Endothelial cell of umbilical vein (primary cell): ENCODE results near the gene LRFN2. TPM values are rescaled to one million over a fixed set of nuclear protein-coding genes. Genes with fewer than 3 reads are reported as not detected.

Experiments used
- BruUV-seq: library from RNA; stranded (reverse); fragments of 400-500 nt; replicated peaks from 2 replicates; lab custom pipeline; 2021; lab: Mats Ljungman, UMichigan
- CTCF ChIA-PET: fragments of 300-600, 350-600 bp; sonication (Branson Sonifier 250); formaldehyde crosslinking; loops from one replicate; lab custom pipeline; 2021; ENCODE audit warnings: antibody characterized with exemption, inconsistent platforms; lab: Charles Lee
- POLR2A ChIA-PET: fragments of 300-600, 350-600 bp; sonication (Branson Sonifier 250); formaldehyde crosslinking; loops from one replicate; lab custom pipeline; 2021; ENCODE audit warnings: antibody characterized with exemption, inconsistent platforms; lab: Charles Lee
- DNase-seq: peaks from one replicate; pipeline ENCODE4 v3.0.0-alpha.2; 2011; ENCODE audit warnings: low read depth, low spot score
- FAIRE-seq: peaks from 2 replicates; lab custom pipeline; 2011; peaks lifted over from hg19 to GRCh38; lab: Jason Lieb, UNC
- H2AFZ ChIP-seq: 2 replicates; pipeline ENCODE4 v1.6.0; 2012; ENCODE audit warnings: low read depth, low read length, control low read depth, inconsistent platforms
- H3K27ac ChIP-seq: 2 replicates; pipeline ENCODE4 v1.5.1; 2011; ENCODE audit warnings: low read depth, mild to moderate bottlenecking, control low read depth, low read length, moderate library complexity; ENCODE audit not compliant: insufficient read depth
- H3K27me3 ChIP-seq, 2 experiments: 2 replicates each; pipeline versions ENCODE4 v1.6.0 to v1.6.1; 2011; ENCODE audit warnings: low read length in 2 of 2, mixed read lengths in 1 of 2; ENCODE audit not compliant: control insufficient read depth in 2 of 2, insufficient read depth in 2 of 2
- H3K36me3 ChIP-seq, 2 experiments: 2 replicates in 1 of 2; 3 replicates in 1 of 2; pipeline ENCODE4 v1.5.1; 2011; ENCODE audit warnings: low read length in 2 of 2, mild to moderate bottlenecking in 1 of 2, moderate library complexity in 1 of 2; ENCODE audit not compliant: control insufficient read depth in 2 of 2, insufficient read depth in 2 of 2; ENCODE audit errors: extremely low read depth in 1 of 2
- H3K4me1 ChIP-seq: 3 replicates; pipeline ENCODE4 v1.5.1; 2011; ENCODE audit warnings: mild to moderate bottlenecking, low read length; ENCODE audit not compliant: control insufficient read depth, insufficient read depth; ENCODE audit errors: extremely low read depth
- H3K4me2 ChIP-seq: 2 replicates; pipeline ENCODE4 v1.6.1; 2011; ENCODE audit warnings: low read length, control low read depth, mixed read lengths; ENCODE audit not compliant: insufficient read depth
- H3K4me3 ChIP-seq, 3 experiments: fragments of 200-600 bp in 1 of 3; sonication (generic), shearing (Covaris generic) in 1 of 3; replicated peaks in 1 of 3; 2 replicates each; pipeline ENCODE4 v1.5.1; 2011 to 2016; ENCODE audit warnings: control low read depth in 3 of 3, low read length in 3 of 3, mild to moderate bottlenecking in 2 of 3, inconsistent platforms in 1 of 3, low read depth in 1 of 3, moderate library complexity in 1 of 3; ENCODE audit not compliant: insufficient read depth in 1 of 3
- H3K79me2 ChIP-seq: 2 replicates; pipeline ENCODE4 v1.6.0; 2012; ENCODE audit warnings: low read length, inconsistent platforms; ENCODE audit not compliant: control insufficient read depth, insufficient read depth
- H3K9ac ChIP-seq: replicated peaks from 2 replicates; pipeline ENCODE3; 2011; ENCODE audit warnings: low read length, control low read depth; ENCODE audit not compliant: insufficient read depth; ENCODE audit errors: extremely low read depth
- H3K9me1 ChIP-seq: replicated peaks from 3 replicates; pipeline ENCODE4 v1.6.0; 2011; ENCODE audit warnings: mild to moderate bottlenecking, low read length; ENCODE audit not compliant: control insufficient read depth, insufficient read depth; ENCODE audit errors: extremely low read depth
- H3K9me3 ChIP-seq: replicated peaks from 2 replicates; pipeline ENCODE4 v1.5.1; 2012; ENCODE audit warnings: low read length, inconsistent platforms; ENCODE audit not compliant: control insufficient read depth, insufficient read depth
- H4K20me1 ChIP-seq: replicated peaks from 2 replicates; pipeline ENCODE3; 2011; ENCODE audit warnings: mild to moderate bottlenecking, low read length; ENCODE audit not compliant: control insufficient read depth, insufficient read depth; ENCODE audit errors: extremely low read depth
- CTCF ChIP-seq, 2 donors: IDR thresholded peaks; 1 replicate in 1 of 2; 2 replicates in 1 of 2; pipeline ENCODE4 v1.5.1; 2011; ENCODE audit warnings: low read length in 2 of 2, mild to moderate bottlenecking in 2 of 2, moderate library complexity in 2 of 2, control low read depth in 1 of 2, inconsistent platforms in 1 of 2, low read depth in 1 of 2; ENCODE audit not compliant: insufficient read depth in 1 of 2; ENCODE audit errors: extremely low read depth in 1 of 2
- EZH2 ChIP-seq: IDR thresholded peaks from 2 replicates; pipeline ENCODE4 v1.6.1; 2012; ENCODE audit warnings: borderline replicate concordance, low read depth, mild to moderate bottlenecking, moderate library complexity, low read length, inconsistent platforms; ENCODE audit not compliant: severe bottlenecking
- FOS ChIP-seq: IDR thresholded peaks from 2 replicates; pipeline ENCODE4 v1.6.1; 2011; ENCODE audit warnings: mild to moderate bottlenecking, low read length, moderate library complexity, borderline replicate concordance; ENCODE audit not compliant: insufficient read depth
- GATA2 ChIP-seq: IDR thresholded peaks from 2 replicates; pipeline ENCODE4 v1.7.0; 2011; ENCODE audit warnings: low read depth, mild to moderate bottlenecking, moderate library complexity, mixed read lengths, low read length; ENCODE audit not compliant: insufficient read length, insufficient read depth
- JUN ChIP-seq: IDR thresholded peaks from 2 replicates; pipeline ENCODE4 v1.6.1; 2011; ENCODE audit warnings: borderline replicate concordance, low read depth; ENCODE audit not compliant: insufficient read length, insufficient read depth
- MAX ChIP-seq: IDR thresholded peaks from 2 replicates; pipeline ENCODE4 v1.6.1; 2011; ENCODE audit not compliant: insufficient read depth, insufficient read length
- MYC ChIP-seq: IDR thresholded peaks from one replicate; pipeline ENCODE4 v1.6.1; 2011; ENCODE audit warnings: mild to moderate bottlenecking, low read depth, low read length
- POLR2A ChIP-seq: IDR thresholded peaks from 2 replicates; pipeline ENCODE4 v1.6.1; 2012; ENCODE audit warnings: low read depth, mild to moderate bottlenecking, control low read depth, low read length
- POLR2AphosphoS5 ChIP-seq: IDR thresholded peaks from 2 replicates; pipeline ENCODE4 v1.6.1; 2012; ENCODE audit warnings: low read depth, mild to moderate bottlenecking, control low read depth, low read length, moderate library complexity; ENCODE audit not compliant: insufficient read depth
- dilution Hi-C: fragments of 300-500 bp; cut with MboI; formaldehyde crosslinking; loops from one replicate; pipeline ENCODE4 v1.15.0; 2019; ENCODE audit warnings: low sequenced_read_pairs; ENCODE audit not compliant: extremely low pct_ligation_motif_present
- intact Hi-C: fragments of 100-400 bp; cut with micrococcal nuclease; formaldehyde crosslinking; loops from one replicate; pipeline ENCODE4 v1.10.0; 2022
- polyA plus RNA-seq, 4 experiments: library from polyadenylated mRNA; depleted of rRNA in 3 of 4; stranded (reverse) in 3 of 4; unstranded in 1 of 4; fragments of >200 nt; gene quantifications; 2 replicates each; pipeline versions ENCODE4 v1.2.1 to v1.2.3, GENCODE V29; 2011 to 2012; ENCODE audit warnings: missing spikeins in 1 of 4
- total RNA-seq: library from RNA; stranded (reverse); gene quantifications from 2 replicates; pipeline ENCODE4 v1.2.3, GENCODE V29; 2021

Gene LRFN2
- total and polyA plus RNA-seq, 2 donors (not counting 3 experiments of a cell fraction or from before 2014, with no cell fraction given) = not detected

GRCh38 chr6:40343877-40344565 lies 243.1 kb downstream of the LRFN2 start:
- Histone ChIP-seq H3K27me3 (no peaks in the 10 kb centered on the region), H3K27ac (no peak overlapping the region), H2AFZ (no peak overlapping the region), H3K4me1 (no peaks in the 10 kb centered on the region), H3K9me3 (no peaks in the 10 kb centered on the region), H3K9ac (no peak overlapping the region), H3K4me3 (no peak overlapping the region), H3K4me2 (no peak overlapping the region), H3K79me2 (no peaks in the 10 kb centered on the region), H3K9me1 (no peaks in the 10 kb centered on the region), H4K20me1 (no peaks in the 10 kb centered on the region), H3K36me3 (no peaks in the 10 kb centered on the region)
- no peak for FAIRE-seq
- no peak for DNase-seq
- dilution Hi-C loops (no loop called here), intact Hi-C loops (no loop called here)
- BruUV-seq = no TSS peak
- TF ChIP-seq POLR2AphosphoS5 (no peak), GATA2 (no peak), FOS (no peak), EZH2 (no peak), MYC (no peak), CTCF (IDR thresholded peaks at IDR 0.05; ENCODE audit: extremely low read depth in 1 of 2, insufficient read depth in 1 of 2, low read depth in 1 of 2, low read length in 2 of 2) (no peak), POLR2A (no peak), JUN (no peak), MAX (no peak)
- CTCF ChIA-PET = no interaction called here
- POLR2A ChIA-PET = no interaction called here
